GM21367 (cell line): ENCODE results near the gene TBATA.
"Not testable (repeated sequence)": the region's sequence is repeated elsewhere in the genome, so short reads cannot be mapped to it uniquely, and the experiment has no call there.

Experiments
- ATAC-seq: cut with Tn5 transposase; IDR thresholded peaks from one replicate; pipeline ENCODE4 v1.9.1; 2021; ENCODE audit not compliant: unreplicated experiment

TBATA gene

GRCh38 chr10:70779511-70780369, 5.4 kb downstream of the TBATA start:
- ATAC-seq, result no peak

- no peak for ATAC-seq
Measured at GRCh38 chr10:70779088-70779487, 6.1 kb downstream of the TBATA start.

- no peak for ATAC-seq
Measured at GRCh38 chr10:70778267-70778924, 6.8 kb downstream of the TBATA start.

- no peak for ATAC-seq
Measured at GRCh38 chr10:70777063-70777875, 7.9 kb downstream of the TBATA start.

- ATAC-seq, result no peak
Measured at GRCh38 chr10:70776455-70777005, 8.6 kb downstream of the TBATA start.

GRCh38 chr10:70775679-70776454, 9.3 kb downstream of the TBATA start:
- ATAC-seq, result no peak

- no peak for ATAC-seq
Measured at GRCh38 chr10:70774810-70775678, 10.1 kb downstream of the TBATA start.

GRCh38 chr10:70773965-70774809, 11.0 kb downstream of the TBATA start:
- no peak for ATAC-seq

- ATAC-seq, result no peak
Measured at GRCh38 chr10:70773461-70773860, 11.7 kb downstream of the TBATA start.

- ATAC-seq, result no peak
Measured at GRCh38 chr10:70772627-70773026, 12.6 kb downstream of the TBATA start.

GRCh38 chr10:70771311-70772194, 13.6 kb downstream of the TBATA start:
- no peak for ATAC-seq

GRCh38 chr10:70770516-70770915, 14.7 kb downstream of the TBATA start:
- ATAC-seq, result not testable (repeated sequence)

GRCh38 chr10:70770001-70770400, 15.2 kb downstream of the TBATA start:
- ATAC-seq, result no peak

GRCh38 chr10:70769121-70769520, 16.1 kb downstream of the TBATA start:
- ATAC-seq, result no peak

- ATAC-seq, result not testable (repeated sequence)
Measured at GRCh38 chr10:70768026-70768685, 17.0 kb downstream of the TBATA start.

GRCh38 chr10:70765794-70766594, 19.2 kb downstream of the TBATA start:
- no peak for ATAC-seq
